ENCODE measurements around the gene OPN5. TPM values are rescaled to one million over a fixed set of nuclear protein-coding genes. Genes with fewer than 3 reads are reported as not detected.

Gene OPN5
- total RNA-seq, 2 donors from 2014 or later, result not detected

- no peaks in the 10 kb centered on the region for H3K36me3 Mint-ChIP-seq (ENCODE audit: low read depth)
- H3K27ac Mint-ChIP-seq, result no peak overlapping the region
Measured at GRCh38 chr6:47862731-47863130, 80.9 kb downstream of the OPN5 start.

GRCh38 chr6:47865206-47865605 is 83.4 kb downstream of the OPN5 start:
- H3K9me3 Mint-ChIP-seq, result no peaks in the 10 kb centered on the region
- no peaks in the 10 kb centered on the region for H3K36me3 Mint-ChIP-seq (ENCODE audit: low read depth)
- H3K27ac Mint-ChIP-seq, result no peak overlapping the region
- no peaks in the 10 kb centered on the region for H3K4me1 Mint-ChIP-seq
- H3K4me3 Mint-ChIP-seq, result no peak overlapping the region
- H3K27me3 Mint-ChIP-seq, result no peaks in the 10 kb centered on the region
- ATAC-seq (replicated peaks), result no peak

More at GRCh38 chr6:47862731-47863130, 80.9 kb downstream of the OPN5 start:
- ATAC-seq (replicated peaks), result no peak
- Mint-ChIP-seq H3K4me1 (no peaks in the 10 kb centered on the region), H3K27me3 (no peaks in the 10 kb centered on the region), H3K9me3 (no peaks in the 10 kb centered on the region), H3K4me3 (no peak overlapping the region)

- H3K27me3 Mint-ChIP-seq, result peaks cover 7% of the 10 kb centered on the region
- H3K4me3 Mint-ChIP-seq, result no peak overlapping the region
- H3K9me3 Mint-ChIP-seq, result no peaks in the 10 kb centered on the region
- H3K4me1 Mint-ChIP-seq, result no peaks in the 10 kb centered on the region
- ATAC-seq (replicated peaks), result no peak
- no peak overlapping the region for H3K27ac Mint-ChIP-seq
- no peaks in the 10 kb centered on the region for H3K36me3 Mint-ChIP-seq (ENCODE audit: low read depth)
Measured at GRCh38 chr6:47875593-47875992, 93.8 kb downstream of the OPN5 start.

Other genes with a start within 250 kb of the OPN5 start
- gene ADGRF4, start 83.5 kb upstream of the OPN5 start, total RNA-seq, result not detected

Measured in activated T-helper 17 cell treated with anti-CD3 and anti-CD28 coated beads, Interleukin-2, amount 50 U/mL, for 72 hours (primary cell).